Panc1 (cell line): ENCODE data around the gene ADARB1. TPM values are rescaled to one million over a fixed set of nuclear protein-coding genes. Genes with fewer than 3 reads are reported as not detected.

Experiments used
- ATAC-seq: fragments of 200-7000 bp; cut with Tn5 transposase; 2 replicates; pipeline ENCODE4 v1.9.1; 2020; ENCODE audit warnings: mild to moderate bottlenecking, moderate library complexity
- BruUV-seq: library from RNA; stranded (reverse); fragments of 400-500 nt; replicated peaks from 2 replicates; lab custom pipeline; 2021; lab: Mats Ljungman, UMichigan
- CTCF ChIA-PET: fragments of 300-600 bp; sonication (Branson Sonifier 250); formaldehyde crosslinking; loops from one replicate; lab custom pipeline; 2022; ENCODE audit warnings: antibody characterized with exemption; lab: Charles Lee
- POLR2A ChIA-PET: fragments of 300-600 bp; sonication (Branson Sonifier 250); formaldehyde crosslinking; loops from one replicate; lab custom pipeline; 2022; ENCODE audit warnings: antibody characterized with exemption; lab: Charles Lee
- DNase-seq: peaks from one replicate; pipeline ENCODE4 v3.0.0-alpha.2; 2010; ENCODE audit warnings: low read depth, low spot score
- H3K27ac ChIP-seq: 2 replicates; pipeline ENCODE4 v1.5.1; 2011; ENCODE audit warnings: mild to moderate bottlenecking, low read length, inconsistent platforms
- H3K27me3 ChIP-seq: fragments of 200-500 bp; sonication (Bioruptor generic); 2 replicates; pipeline ENCODE4 v1.6.0; 2014; ENCODE audit warnings: low read length, inconsistent platforms; ENCODE audit not compliant: control insufficient read depth, insufficient read depth
- H3K36me3 ChIP-seq: fragments of 200-500 bp; sonication (Bioruptor generic); 2 replicates; pipeline ENCODE4 v1.5.1; 2014; ENCODE audit warnings: inconsistent platforms, mild to moderate bottlenecking, low read length, moderate library complexity; ENCODE audit not compliant: control insufficient read depth, insufficient read depth
- H3K4me1 ChIP-seq: 2 replicates; pipeline ENCODE4 v1.5.1; 2011; ENCODE audit warnings: inconsistent platforms, mild to moderate bottlenecking, low read length, moderate library complexity; ENCODE audit not compliant: control insufficient read depth, insufficient read depth
- H3K4me3 ChIP-seq, 2 experiments: 2 replicates each; pipeline ENCODE4 v1.5.1; 2011 to 2012; ENCODE audit warnings: low read depth in 2 of 2, low read length in 2 of 2, mild to moderate bottlenecking in 2 of 2, inconsistent platforms in 1 of 2, moderate library complexity in 1 of 2
- H3K9me3 ChIP-seq: fragments of 200-500 bp; sonication (Bioruptor generic); 2 replicates; pipeline ENCODE4 v1.5.1; 2014; ENCODE audit warnings: low read depth, mild to moderate bottlenecking, inconsistent platforms, low read length, moderate library complexity; ENCODE audit not compliant: control insufficient read depth, insufficient read depth
- POLR2AphosphoS5 ChIP-seq: IDR thresholded peaks from 2 replicates; pipeline ENCODE4 v1.6.1; 2012; ENCODE audit warnings: mild to moderate bottlenecking, low read depth, low read length, moderate library complexity
- SIN3A ChIP-seq: IDR thresholded peaks from 2 replicates; pipeline ENCODE4 v1.6.1; 2012; ENCODE audit warnings: low read depth, mild to moderate bottlenecking, low read length, moderate library complexity, borderline replicate concordance; ENCODE audit not compliant: insufficient read depth
- TCF7L2 ChIP-seq: IDR thresholded peaks from 2 replicates; pipeline ENCODE4 v1.6.1; 2011; ENCODE audit warnings: mild to moderate bottlenecking, low read depth, low read length, inconsistent platforms
- in situ Hi-C: cut with HindIII; loops from 2 replicates; pipeline ENCODE4 v1.10.0; 2016; ENCODE audit warnings: low sequenced_read_pairs, low pct_unique_long_range_greater_than_20kb
- intact Hi-C: fragments of 100-400 bp; cut with micrococcal nuclease; formaldehyde crosslinking; loops from one replicate; pipeline ENCODE4 v1.10.0; 2022; ENCODE audit not compliant: unreplicated experiment
- total RNA-seq: library from RNA; stranded (reverse); gene quantifications from one replicate; pipeline ENCODE4 v1.2.1, GENCODE V29; 2021; ENCODE audit not compliant: unreplicated experiment
- TF ChIP-seq, protein P1 (sequence below): fragments of 450-650 bp; IDR thresholded peaks from 2 replicates; pipeline ENCODE4 v1.5.1; 2017; ENCODE audit warnings: mild to moderate bottlenecking
- TF ChIP-seq, protein P2 (sequence below), 2 experiments: IDR thresholded peaks; 2 replicates each; pipeline ENCODE4 v1.6.1; 2011 to 2012; ENCODE audit warnings: low read depth in 2 of 2, control low read depth in 1 of 2, low read length in 1 of 2, mild to moderate bottlenecking in 1 of 2, moderate library complexity in 1 of 2; ENCODE audit not compliant: insufficient read depth in 1 of 2

ADARB1 gene
- total RNA-seq, 1 experiment from 2014 or later: 15.0 TPM

DNA sequence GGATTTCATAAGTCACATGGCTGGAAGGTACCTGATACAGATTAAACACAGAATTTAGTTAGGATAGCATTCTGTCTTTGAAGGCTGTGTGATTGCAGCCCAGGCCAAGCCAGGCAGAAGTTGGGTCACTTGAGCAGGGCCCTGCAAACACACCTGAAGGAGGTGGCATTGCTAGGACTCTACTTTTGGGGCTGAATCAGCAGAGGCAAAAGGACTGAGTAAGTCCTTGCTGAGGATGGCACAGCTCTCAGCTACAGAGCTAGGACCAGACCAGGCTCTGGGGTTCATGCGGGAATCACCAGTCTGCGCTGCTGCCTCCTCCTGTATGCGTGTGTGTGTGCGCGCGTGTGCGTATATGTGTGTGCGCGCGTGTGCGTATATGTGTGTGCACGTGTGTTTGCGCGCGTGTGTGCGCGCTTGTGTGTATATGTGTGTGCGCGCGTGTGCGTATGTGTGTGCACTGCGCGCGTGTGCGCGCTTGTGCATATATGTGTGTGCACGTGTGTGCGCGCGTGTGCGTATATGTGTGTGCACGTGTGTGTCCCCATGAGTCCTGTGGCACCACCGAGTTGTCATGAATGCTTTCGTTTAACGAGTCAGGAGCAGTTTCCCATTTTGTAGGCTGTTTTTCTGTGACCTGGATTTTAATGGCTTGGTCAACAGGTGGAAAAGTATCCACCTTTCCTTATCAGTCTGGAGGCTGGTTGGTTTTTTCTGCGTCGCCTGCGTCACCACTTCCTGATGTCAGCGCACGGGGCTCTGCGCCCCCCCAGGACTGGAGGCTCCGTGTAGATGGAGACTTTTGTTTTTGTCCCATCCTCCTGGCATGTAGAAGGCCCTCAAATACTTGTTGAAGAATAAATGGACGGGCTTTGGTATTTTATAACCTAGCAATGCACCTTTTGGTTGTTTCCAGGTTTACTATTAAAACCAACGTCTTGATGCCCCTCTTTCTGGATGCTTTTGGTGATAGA lies 34.7 kb downstream of the ADARB1 start:
- Histone ChIP-seq H3K27ac (no peak overlapping the region), H3K4me3 (no peak overlapping the region), H3K4me1 (peaks cover 10% of the 10 kb centered on the region), H3K9me3 (no peaks in the 10 kb centered on the region), H3K27me3 (no peaks in the 10 kb centered on the region), H3K36me3 (no peaks in the 10 kb centered on the region)
- POLR2A ChIA-PET: no interaction called here
- DNase-seq (no peak), ATAC-seq (no peak)
- intact Hi-C loops (no loop called here), in situ Hi-C loops (no loop called here)
- CTCF ChIA-PET: no interaction called here
- TF ChIP-seq SIN3A: no peak
- TF ChIP-seq POLR2AphosphoS5: no peak
- TF ChIP-seq, protein P1, sequence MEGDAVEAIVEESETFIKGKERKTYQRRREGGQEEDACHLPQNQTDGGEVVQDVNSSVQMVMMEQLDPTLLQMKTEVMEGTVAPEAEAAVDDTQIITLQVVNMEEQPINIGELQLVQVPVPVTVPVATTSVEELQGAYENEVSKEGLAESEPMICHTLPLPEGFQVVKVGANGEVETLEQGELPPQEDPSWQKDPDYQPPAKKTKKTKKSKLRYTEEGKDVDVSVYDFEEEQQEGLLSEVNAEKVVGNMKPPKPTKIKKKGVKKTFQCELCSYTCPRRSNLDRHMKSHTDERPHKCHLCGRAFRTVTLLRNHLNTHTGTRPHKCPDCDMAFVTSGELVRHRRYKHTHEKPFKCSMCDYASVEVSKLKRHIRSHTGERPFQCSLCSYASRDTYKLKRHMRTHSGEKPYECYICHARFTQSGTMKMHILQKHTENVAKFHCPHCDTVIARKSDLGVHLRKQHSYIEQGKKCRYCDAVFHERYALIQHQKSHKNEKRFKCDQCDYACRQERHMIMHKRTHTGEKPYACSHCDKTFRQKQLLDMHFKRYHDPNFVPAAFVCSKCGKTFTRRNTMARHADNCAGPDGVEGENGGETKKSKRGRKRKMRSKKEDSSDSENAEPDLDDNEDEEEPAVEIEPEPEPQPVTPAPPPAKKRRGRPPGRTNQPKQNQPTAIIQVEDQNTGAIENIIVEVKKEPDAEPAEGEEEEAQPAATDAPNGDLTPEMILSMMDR: no peak
- TF ChIP-seq, protein P2, sequence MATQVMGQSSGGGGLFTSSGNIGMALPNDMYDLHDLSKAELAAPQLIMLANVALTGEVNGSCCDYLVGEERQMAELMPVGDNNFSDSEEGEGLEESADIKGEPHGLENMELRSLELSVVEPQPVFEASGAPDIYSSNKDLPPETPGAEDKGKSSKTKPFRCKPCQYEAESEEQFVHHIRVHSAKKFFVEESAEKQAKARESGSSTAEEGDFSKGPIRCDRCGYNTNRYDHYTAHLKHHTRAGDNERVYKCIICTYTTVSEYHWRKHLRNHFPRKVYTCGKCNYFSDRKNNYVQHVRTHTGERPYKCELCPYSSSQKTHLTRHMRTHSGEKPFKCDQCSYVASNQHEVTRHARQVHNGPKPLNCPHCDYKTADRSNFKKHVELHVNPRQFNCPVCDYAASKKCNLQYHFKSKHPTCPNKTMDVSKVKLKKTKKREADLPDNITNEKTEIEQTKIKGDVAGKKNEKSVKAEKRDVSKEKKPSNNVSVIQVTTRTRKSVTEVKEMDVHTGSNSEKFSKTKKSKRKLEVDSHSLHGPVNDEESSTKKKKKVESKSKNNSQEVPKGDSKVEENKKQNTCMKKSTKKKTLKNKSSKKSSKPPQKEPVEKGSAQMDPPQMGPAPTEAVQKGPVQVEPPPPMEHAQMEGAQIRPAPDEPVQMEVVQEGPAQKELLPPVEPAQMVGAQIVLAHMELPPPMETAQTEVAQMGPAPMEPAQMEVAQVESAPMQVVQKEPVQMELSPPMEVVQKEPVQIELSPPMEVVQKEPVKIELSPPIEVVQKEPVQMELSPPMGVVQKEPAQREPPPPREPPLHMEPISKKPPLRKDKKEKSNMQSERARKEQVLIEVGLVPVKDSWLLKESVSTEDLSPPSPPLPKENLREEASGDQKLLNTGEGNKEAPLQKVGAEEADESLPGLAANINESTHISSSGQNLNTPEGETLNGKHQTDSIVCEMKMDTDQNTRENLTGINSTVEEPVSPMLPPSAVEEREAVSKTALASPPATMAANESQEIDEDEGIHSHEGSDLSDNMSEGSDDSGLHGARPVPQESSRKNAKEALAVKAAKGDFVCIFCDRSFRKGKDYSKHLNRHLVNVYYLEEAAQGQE (IDR thresholded peaks at IDR 0.05; ENCODE audit: insufficient read depth in 1 of 2, low read depth in 2 of 2, low read length in 1 of 2): no peak
- no peak for TF ChIP-seq TCF7L2
- BruUV-seq: no TSS peak

DNA sequence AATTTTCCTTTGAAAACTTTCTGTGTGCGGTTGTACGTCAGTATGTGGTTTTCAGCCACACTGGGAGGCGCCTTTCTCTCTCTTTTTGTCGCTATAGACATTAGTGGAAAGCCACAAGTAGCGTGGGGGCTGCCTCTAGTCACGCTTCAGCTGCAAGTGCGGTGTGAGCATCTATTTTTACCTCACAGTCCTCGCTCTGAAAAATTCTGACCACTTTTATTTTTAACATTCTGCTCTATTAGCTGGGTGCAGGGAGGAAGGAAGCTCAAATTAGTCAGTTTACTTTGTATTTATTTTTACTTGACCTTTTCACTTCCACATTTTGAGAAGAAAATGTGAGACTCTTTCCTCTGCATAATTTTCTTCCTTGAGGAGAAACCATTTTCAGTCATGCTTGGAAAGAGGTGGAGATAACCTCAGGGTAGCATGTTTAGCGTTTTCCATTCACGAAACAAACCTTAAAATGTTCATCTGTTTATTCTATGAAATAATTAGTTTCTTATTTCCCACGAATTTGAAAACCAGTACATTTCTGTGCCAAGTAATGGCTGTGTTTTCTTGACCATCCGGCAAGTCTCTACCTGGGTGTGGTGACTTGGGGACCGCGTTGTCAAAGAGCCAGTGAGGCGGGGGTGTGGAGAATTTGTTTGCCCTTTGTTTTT lies 35.6 kb downstream of the ADARB1 start:
- DNase-seq (no peak), ATAC-seq (no peak)
- Histone ChIP-seq H3K4me3 (no peak overlapping the region), H3K27ac (no peak overlapping the region), H3K36me3 (no peaks in the 10 kb centered on the region), H3K9me3 (no peaks in the 10 kb centered on the region), H3K4me1 (0 out of 2 replicates have a peak, but pooled peaks cover 3% of the 10 kb centered on the region), H3K27me3 (no peaks in the 10 kb centered on the region)
- ChIA-PET CTCF (no interaction called here), POLR2A (no interaction called here)
- no TSS peak for BruUV-seq
- in situ Hi-C loops (no loop called here), intact Hi-C loops (no loop called here)
- TF ChIP-seq, protein P2 (IDR thresholded peaks at IDR 0.05; ENCODE audit: insufficient read depth in 1 of 2, low read depth in 2 of 2, low read length in 1 of 2): no peak
- TF ChIP-seq TCF7L2: no peak
- TF ChIP-seq SIN3A: no peak
- TF ChIP-seq POLR2AphosphoS5: no peak
- TF ChIP-seq, protein P1: no peak
